Myometrial cell (primary cell): ENCODE measurements around the gene ADAM33. TPM values are rescaled to one million over a fixed set of nuclear protein-coding genes. Genes with fewer than 3 reads are reported as not detected.

Source experiments
- total RNA-seq: library from RNA; depleted of rRNA; stranded (reverse); fragments of >200 nt; gene quantifications from 2 replicates; pipeline ENCODE4 v1.2.3, GENCODE V29; 2015

ADAM33 gene, protein sequence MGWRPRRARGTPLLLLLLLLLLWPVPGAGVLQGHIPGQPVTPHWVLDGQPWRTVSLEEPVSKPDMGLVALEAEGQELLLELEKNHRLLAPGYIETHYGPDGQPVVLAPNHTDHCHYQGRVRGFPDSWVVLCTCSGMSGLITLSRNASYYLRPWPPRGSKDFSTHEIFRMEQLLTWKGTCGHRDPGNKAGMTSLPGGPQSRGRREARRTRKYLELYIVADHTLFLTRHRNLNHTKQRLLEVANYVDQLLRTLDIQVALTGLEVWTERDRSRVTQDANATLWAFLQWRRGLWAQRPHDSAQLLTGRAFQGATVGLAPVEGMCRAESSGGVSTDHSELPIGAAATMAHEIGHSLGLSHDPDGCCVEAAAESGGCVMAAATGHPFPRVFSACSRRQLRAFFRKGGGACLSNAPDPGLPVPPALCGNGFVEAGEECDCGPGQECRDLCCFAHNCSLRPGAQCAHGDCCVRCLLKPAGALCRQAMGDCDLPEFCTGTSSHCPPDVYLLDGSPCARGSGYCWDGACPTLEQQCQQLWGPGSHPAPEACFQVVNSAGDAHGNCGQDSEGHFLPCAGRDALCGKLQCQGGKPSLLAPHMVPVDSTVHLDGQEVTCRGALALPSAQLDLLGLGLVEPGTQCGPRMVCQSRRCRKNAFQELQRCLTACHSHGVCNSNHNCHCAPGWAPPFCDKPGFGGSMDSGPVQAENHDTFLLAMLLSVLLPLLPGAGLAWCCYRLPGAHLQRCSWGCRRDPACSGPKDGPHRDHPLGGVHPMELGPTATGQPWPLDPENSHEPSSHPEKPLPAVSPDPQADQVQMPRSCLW
- total RNA-seq = 19.6 and 22.2 TPM in 2 replicates

DNA sequence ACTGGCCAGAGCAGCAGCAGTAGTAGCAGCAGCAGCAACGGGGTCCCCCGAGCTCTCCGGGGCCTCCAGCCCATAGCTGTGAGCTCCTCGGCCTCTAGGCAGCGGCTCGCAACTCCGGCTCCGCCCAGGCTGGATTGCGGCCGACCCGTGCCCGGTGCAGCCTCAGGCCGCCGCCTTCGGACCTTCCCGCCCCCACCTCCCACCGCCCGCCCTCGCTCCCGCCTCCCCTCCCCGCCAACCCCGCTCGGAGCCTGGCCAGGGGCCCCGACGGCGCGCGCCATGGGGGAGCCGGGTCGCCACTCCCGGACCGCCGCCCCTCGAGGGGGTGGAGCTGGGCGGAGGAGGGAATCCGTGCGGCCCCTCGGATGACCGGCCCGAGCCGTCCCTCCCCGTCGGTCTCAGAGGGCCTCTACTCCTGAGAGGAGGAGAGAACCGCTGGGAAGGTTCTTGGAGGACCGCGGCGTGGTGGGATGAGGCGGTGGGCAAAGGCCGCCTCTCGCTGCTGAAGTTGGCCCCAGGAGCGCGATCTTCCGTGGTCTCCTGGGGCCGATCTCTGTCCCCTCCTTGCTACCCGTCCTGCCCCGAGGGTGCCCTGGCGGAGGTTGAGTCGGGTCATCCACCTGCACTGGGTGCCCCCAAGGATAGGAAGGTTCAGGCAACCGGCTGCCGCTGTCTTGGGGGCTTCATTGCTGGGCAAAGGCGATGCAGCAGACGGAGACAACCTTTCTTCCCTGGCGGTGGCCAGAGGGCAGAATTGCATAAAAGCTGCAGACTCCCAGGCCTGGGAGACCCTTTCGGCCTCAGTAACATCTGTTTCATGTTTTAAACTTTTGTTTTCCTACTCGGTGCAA is at the start of gene ADAM33:
ADAM33 (minus strand) TSS at position 80 of the 851 bp plus-strand sequence; CDS start at position 74, 6 bp downstream.

DNA sequence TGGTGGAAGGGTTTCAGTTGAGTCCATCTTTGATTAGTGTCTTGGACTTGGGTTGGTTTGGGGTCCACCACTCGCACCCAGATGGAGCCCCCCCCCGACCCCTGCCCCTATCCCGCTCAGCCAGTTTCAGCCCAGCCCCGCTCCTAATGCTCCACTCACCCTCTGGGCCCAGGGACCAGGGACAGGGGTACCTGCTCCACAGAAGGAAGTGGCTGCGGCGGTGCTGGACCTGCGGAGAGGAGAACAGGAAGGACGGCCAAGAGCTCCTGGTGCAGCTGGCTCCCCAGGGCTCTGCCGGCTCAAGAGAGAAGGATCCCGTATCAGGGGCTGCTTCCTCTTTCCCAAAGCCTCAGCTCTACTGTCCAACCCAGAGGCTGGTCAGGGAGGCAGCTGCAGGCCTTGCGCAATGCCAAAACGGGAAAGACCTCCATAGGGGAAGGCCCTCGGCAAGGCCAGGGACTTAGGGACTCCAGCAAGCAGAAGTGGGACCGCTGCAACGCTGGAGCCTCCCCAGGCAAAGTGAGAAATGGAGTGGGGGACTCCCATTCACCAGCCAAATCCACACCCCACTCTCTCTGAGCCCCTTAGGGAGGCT is 30.6 kb upstream of the ADAM33 start, which contains the start of gene SIGLEC1:
SIGLEC1 (minus strand) TSS at position 322 of the 595 bp plus-strand sequence. CDS start 5,472 bp downstream, outside the sequence.

DNA sequence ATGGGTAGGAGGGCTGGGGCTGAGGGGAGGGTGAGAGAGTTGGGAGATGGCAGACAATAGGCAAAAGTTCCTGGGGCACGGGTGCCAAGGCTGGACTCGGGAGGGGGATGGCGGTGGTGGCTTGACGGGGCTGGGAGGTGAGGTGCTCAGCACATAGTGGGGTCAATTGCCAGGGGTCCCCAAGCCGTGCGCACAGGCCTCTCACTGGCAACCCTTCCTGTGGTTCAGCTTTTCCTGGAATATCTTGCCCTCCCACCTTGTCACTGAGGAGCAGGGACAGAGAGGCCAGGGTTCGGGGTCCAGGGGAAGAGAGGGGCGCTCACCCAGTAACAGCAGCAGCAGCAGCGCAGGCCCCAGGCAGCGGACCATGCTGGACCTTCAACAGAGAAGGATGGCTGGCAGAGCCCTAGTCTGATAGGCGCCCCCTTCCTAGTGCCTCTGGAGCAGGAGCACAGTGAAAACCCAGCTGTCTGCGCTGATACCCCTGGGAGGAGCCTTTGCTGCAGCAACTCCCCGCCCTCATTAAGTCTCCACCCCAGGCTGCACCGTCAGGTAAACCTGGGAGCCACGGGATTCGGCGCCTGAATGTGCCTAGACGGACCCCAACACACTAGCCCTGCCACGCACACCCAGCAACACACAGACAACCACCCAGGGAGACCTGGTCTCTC is 18.6 kb downstream of the ADAM33 start, which contains the start of gene GFRA4:
GFRA4 (minus strand) TSS at position 369 of the 671 bp plus-strand sequence; CDS start at position 369, 0 bp downstream.

Other genes with a start within 250 kb of the ADAM33 start
- 17.6 and 22.5 TPM in 2 replicates for gene ATRN, start 211.0 kb downstream of the ADAM33 start, total RNA-seq
- not detected in 2 replicates for gene GFRA4, start 18.6 kb downstream of the ADAM33 start, total RNA-seq
- gene SIGLEC1, start 30.6 kb upstream of the ADAM33 start, total RNA-seq = not detected in 2 replicates
- 0.18 TPM in 1 of 2 replicates, not detected in the other for gene HSPA12B, start 50.7 kb upstream of the ADAM33 start, total RNA-seq
- gene ADISSP, start 85.7 kb upstream of the ADAM33 start, total RNA-seq = 68.9 and 87.9 TPM in 2 replicates
- gene SPEF1, start 99.4 kb upstream of the ADAM33 start, total RNA-seq = 4.6 TPM in 1 of 2 replicates, not detected in the other
- 97.8 and 99.5 TPM in 2 replicates for gene CENPB, start 104.7 kb upstream of the ADAM33 start, total RNA-seq
- 42.7 and 44.1 TPM in 2 replicates for gene CDC25B, start 114.3 kb upstream of the ADAM33 start, total RNA-seq
- gene AP5S1, start 138.5 kb upstream of the ADAM33 start, total RNA-seq = 23.1 and 24.6 TPM in 2 replicates
- gene MAVS, start 164.8 kb upstream of the ADAM33 start, total RNA-seq = 17.9 and 19.9 TPM in 2 replicates
- 37.8 and 45.5 TPM in 2 replicates for gene PANK2, start 207.4 kb upstream of the ADAM33 start, total RNA-seq